Endothelial cell of umbilical vein (primary cell): Measurements from ENCODE around the gene OARD1. TPM values are rescaled to one million over a fixed set of nuclear protein-coding genes. Genes with fewer than 3 reads are reported as not detected.

Source experiments
- BruUV-seq: library from RNA; stranded (reverse); fragments of 400-500 nt; replicated peaks from 2 replicates; lab custom pipeline; 2021; lab: Mats Ljungman, UMichigan
- CTCF ChIA-PET: fragments of 300-600, 350-600 bp; sonication (Branson Sonifier 250); formaldehyde crosslinking; loops from one replicate; lab custom pipeline; 2021; ENCODE audit warnings: antibody characterized with exemption, inconsistent platforms; lab: Charles Lee
- POLR2A ChIA-PET: fragments of 300-600, 350-600 bp; sonication (Branson Sonifier 250); formaldehyde crosslinking; loops from one replicate; lab custom pipeline; 2021; ENCODE audit warnings: antibody characterized with exemption, inconsistent platforms; lab: Charles Lee
- DNase-seq: peaks from one replicate; pipeline ENCODE4 v3.0.0-alpha.2; 2011; ENCODE audit warnings: low read depth, low spot score
- FAIRE-seq: peaks from 2 replicates; lab custom pipeline; 2011; peaks lifted over from hg19 to GRCh38; lab: Jason Lieb, UNC
- H2AFZ ChIP-seq: 2 replicates; pipeline ENCODE4 v1.6.0; 2012; ENCODE audit warnings: low read depth, low read length, control low read depth, inconsistent platforms
- H3K27ac ChIP-seq: 2 replicates; pipeline ENCODE4 v1.5.1; 2011; ENCODE audit warnings: low read depth, mild to moderate bottlenecking, control low read depth, low read length, moderate library complexity; ENCODE audit not compliant: insufficient read depth
- H3K27me3 ChIP-seq, 2 experiments: 2 replicates each; pipeline versions ENCODE4 v1.6.0 to v1.6.1; 2011; ENCODE audit warnings: low read length in 2 of 2, mixed read lengths in 1 of 2; ENCODE audit not compliant: control insufficient read depth in 2 of 2, insufficient read depth in 2 of 2
- H3K36me3 ChIP-seq, 2 experiments: 2 replicates in 1 of 2; 3 replicates in 1 of 2; pipeline ENCODE4 v1.5.1; 2011; ENCODE audit warnings: low read length in 2 of 2, mild to moderate bottlenecking in 1 of 2, moderate library complexity in 1 of 2; ENCODE audit not compliant: control insufficient read depth in 2 of 2, insufficient read depth in 2 of 2; ENCODE audit errors: extremely low read depth in 1 of 2
- H3K4me1 ChIP-seq: 3 replicates; pipeline ENCODE4 v1.5.1; 2011; ENCODE audit warnings: mild to moderate bottlenecking, low read length; ENCODE audit not compliant: control insufficient read depth, insufficient read depth; ENCODE audit errors: extremely low read depth
- H3K4me2 ChIP-seq: 2 replicates; pipeline ENCODE4 v1.6.1; 2011; ENCODE audit warnings: low read length, control low read depth, mixed read lengths; ENCODE audit not compliant: insufficient read depth
- H3K4me3 ChIP-seq, 3 experiments: fragments of 200-600 bp in 1 of 3; sonication (generic), shearing (Covaris generic) in 1 of 3; replicated peaks in 1 of 3; 2 replicates each; pipeline ENCODE4 v1.5.1; 2011 to 2016; ENCODE audit warnings: control low read depth in 3 of 3, low read length in 3 of 3, mild to moderate bottlenecking in 2 of 3, inconsistent platforms in 1 of 3, low read depth in 1 of 3, moderate library complexity in 1 of 3; ENCODE audit not compliant: insufficient read depth in 1 of 3
- H3K79me2 ChIP-seq: 2 replicates; pipeline ENCODE4 v1.6.0; 2012; ENCODE audit warnings: low read length, inconsistent platforms; ENCODE audit not compliant: control insufficient read depth, insufficient read depth
- H3K9ac ChIP-seq: replicated peaks from 2 replicates; pipeline ENCODE3; 2011; ENCODE audit warnings: low read length, control low read depth; ENCODE audit not compliant: insufficient read depth; ENCODE audit errors: extremely low read depth
- H3K9me1 ChIP-seq: replicated peaks from 3 replicates; pipeline ENCODE4 v1.6.0; 2011; ENCODE audit warnings: mild to moderate bottlenecking, low read length; ENCODE audit not compliant: control insufficient read depth, insufficient read depth; ENCODE audit errors: extremely low read depth
- H3K9me3 ChIP-seq: replicated peaks from 2 replicates; pipeline ENCODE4 v1.5.1; 2012; ENCODE audit warnings: low read length, inconsistent platforms; ENCODE audit not compliant: control insufficient read depth, insufficient read depth
- H4K20me1 ChIP-seq: replicated peaks from 2 replicates; pipeline ENCODE3; 2011; ENCODE audit warnings: mild to moderate bottlenecking, low read length; ENCODE audit not compliant: control insufficient read depth, insufficient read depth; ENCODE audit errors: extremely low read depth
- CTCF ChIP-seq, 2 donors: IDR thresholded peaks; 1 replicate in 1 of 2; 2 replicates in 1 of 2; pipeline ENCODE4 v1.5.1; 2011; ENCODE audit warnings: low read length in 2 of 2, mild to moderate bottlenecking in 2 of 2, moderate library complexity in 2 of 2, control low read depth in 1 of 2, inconsistent platforms in 1 of 2, low read depth in 1 of 2; ENCODE audit not compliant: insufficient read depth in 1 of 2; ENCODE audit errors: extremely low read depth in 1 of 2
- EZH2 ChIP-seq: IDR thresholded peaks from 2 replicates; pipeline ENCODE4 v1.6.1; 2012; ENCODE audit warnings: borderline replicate concordance, low read depth, mild to moderate bottlenecking, moderate library complexity, low read length, inconsistent platforms; ENCODE audit not compliant: severe bottlenecking
- GATA2 ChIP-seq: IDR thresholded peaks from 2 replicates; pipeline ENCODE4 v1.7.0; 2011; ENCODE audit warnings: low read depth, mild to moderate bottlenecking, moderate library complexity, mixed read lengths, low read length; ENCODE audit not compliant: insufficient read length, insufficient read depth
- JUN ChIP-seq: IDR thresholded peaks from 2 replicates; pipeline ENCODE4 v1.6.1; 2011; ENCODE audit warnings: borderline replicate concordance, low read depth; ENCODE audit not compliant: insufficient read length, insufficient read depth
- MYC ChIP-seq: IDR thresholded peaks from one replicate; pipeline ENCODE4 v1.6.1; 2011; ENCODE audit warnings: mild to moderate bottlenecking, low read depth, low read length
- POLR2A ChIP-seq: IDR thresholded peaks from 2 replicates; pipeline ENCODE4 v1.6.1; 2012; ENCODE audit warnings: low read depth, mild to moderate bottlenecking, control low read depth, low read length
- dilution Hi-C: fragments of 300-500 bp; cut with MboI; formaldehyde crosslinking; loops from one replicate; pipeline ENCODE4 v1.15.0; 2019; ENCODE audit warnings: low sequenced_read_pairs; ENCODE audit not compliant: extremely low pct_ligation_motif_present
- intact Hi-C: fragments of 100-400 bp; cut with micrococcal nuclease; formaldehyde crosslinking; loops from one replicate; pipeline ENCODE4 v1.10.0; 2022
- polyA plus RNA-seq, 4 experiments: library from polyadenylated mRNA; depleted of rRNA in 3 of 4; stranded (reverse) in 3 of 4; unstranded in 1 of 4; fragments of >200 nt; gene quantifications; 2 replicates each; pipeline versions ENCODE4 v1.2.1 to v1.2.3, GENCODE V29; 2011 to 2012; ENCODE audit warnings: missing spikeins in 1 of 4
- total RNA-seq: library from RNA; stranded (reverse); gene quantifications from 2 replicates; pipeline ENCODE4 v1.2.3, GENCODE V29; 2021

The OARD1 gene
- total and polyA plus RNA-seq, 2 donors (not counting 3 experiments of a cell fraction or from before 2014, with no cell fraction given): 5.2 to 13.0 TPM

DNA sequence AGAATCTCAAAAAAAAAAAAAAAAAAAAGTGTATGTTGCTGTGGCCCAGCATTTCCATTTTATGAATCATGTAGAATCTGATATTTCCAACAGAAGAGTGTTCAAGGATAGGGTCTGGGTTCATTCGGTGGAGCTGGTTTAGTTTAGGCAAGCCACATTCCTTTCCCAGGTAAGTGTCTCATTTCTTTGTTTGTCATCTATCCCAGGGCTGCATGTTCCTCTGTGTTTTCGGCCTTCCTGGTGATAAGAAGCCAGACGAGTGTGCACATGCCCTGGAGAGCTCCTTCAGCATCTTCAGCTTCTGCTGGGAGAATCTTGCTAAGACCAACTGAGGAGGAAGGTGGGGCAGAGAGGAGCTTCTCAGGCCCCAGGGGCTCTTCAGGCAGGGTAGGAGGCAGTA lies 38.9 kb upstream of the OARD1 start:
- POLR2A ChIA-PET: no interaction called here
- H3K4me2 ChIP-seq: no peak overlapping the region
- no peak for FAIRE-seq

More for the DNA sequence above, 38.9 kb upstream of the OARD1 start:
- Histone ChIP-seq H3K4me1 (no peaks in the 10 kb centered on the region), H3K9me3 (no peaks in the 10 kb centered on the region), H4K20me1 (no peaks in the 10 kb centered on the region), H3K9ac (no peak overlapping the region), H3K4me3 (no peak overlapping the region), H3K9me1 (no peaks in the 10 kb centered on the region), H3K27ac (no peak overlapping the region), H3K79me2 (no peaks in the 10 kb centered on the region), H3K36me3 (no peaks in the 10 kb centered on the region), H3K27me3 (no peaks in the 10 kb centered on the region), H2AFZ (no peak overlapping the region)
- TF ChIP-seq JUN (no peak), GATA2 (no peak), POLR2A (no peak), MYC (no peak), EZH2 (no peak), CTCF (IDR thresholded peaks at IDR 0.05; ENCODE audit: extremely low read depth in 1 of 2, insufficient read depth in 1 of 2, low read depth in 1 of 2, low read length in 2 of 2) (no peak)
- intact Hi-C loops (no loop called here), dilution Hi-C loops (no loop called here)
- BruUV-seq: no TSS peak
- DNase-seq: no peak
- CTCF ChIA-PET: no interaction called here
